ENCODE measurements around the gene TOMM40.

TOMM40 gene

DNA sequence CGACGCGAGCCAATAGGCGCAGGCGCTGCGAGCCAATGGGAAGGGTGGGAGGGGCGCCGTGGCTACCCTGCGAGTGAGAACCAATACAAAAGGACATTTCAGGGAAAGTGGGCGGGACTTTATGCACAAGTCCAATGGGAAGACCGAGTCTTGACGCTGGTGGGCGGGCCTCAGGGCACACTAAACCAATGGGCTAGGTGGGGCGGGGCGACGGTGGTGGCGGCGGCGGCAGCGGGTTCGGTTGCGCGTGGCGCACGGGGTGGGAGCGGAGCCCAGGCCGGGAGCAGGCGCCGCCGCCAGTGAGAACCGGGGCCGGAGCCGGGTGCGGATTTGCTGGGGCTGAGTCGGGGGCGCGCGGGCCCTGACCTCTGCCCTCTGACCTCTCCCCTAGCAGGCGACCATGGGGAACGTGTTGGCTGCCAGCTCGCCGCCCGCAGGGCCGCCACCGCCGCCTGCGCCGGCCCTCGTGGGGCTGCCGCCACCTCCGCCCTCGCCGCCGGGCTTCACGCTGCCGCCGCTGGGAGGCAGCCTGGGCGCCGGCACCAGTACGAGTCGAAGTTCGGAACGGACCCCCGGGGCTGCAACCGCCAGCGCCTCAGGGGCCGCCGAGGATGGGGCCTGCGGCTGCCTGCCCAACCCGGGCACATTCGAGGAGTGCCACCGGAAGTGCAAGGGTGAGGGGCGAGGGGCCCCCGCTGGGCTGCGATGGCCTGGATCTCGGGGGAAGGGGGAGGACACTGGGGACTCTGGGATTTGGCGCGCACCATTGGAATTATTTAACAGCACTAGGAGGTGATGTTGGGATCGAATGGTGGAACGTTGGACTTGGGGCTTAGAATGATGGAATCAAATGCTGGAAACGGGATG lies at the start of gene TOMM40:
TOMM40 (plus strand) TSS at position 239 of the 867 bp plus-strand sequence; CDS start at position 401, 162 bp downstream.
- ChIA-PET POLR2A (interaction anchor here (0.8 kb wide), 1 partner anchor 298 kb away, joined by 4 read pairs; no protein-coding TSS in a partner anchor), CTCF (interaction anchor here (0.6 to 1.6 kb wide), 4 partner anchors 12 to 202 kb away, joined by 3 to 10 read pairs (median 4); no protein-coding TSS in a partner anchor)

DNA sequence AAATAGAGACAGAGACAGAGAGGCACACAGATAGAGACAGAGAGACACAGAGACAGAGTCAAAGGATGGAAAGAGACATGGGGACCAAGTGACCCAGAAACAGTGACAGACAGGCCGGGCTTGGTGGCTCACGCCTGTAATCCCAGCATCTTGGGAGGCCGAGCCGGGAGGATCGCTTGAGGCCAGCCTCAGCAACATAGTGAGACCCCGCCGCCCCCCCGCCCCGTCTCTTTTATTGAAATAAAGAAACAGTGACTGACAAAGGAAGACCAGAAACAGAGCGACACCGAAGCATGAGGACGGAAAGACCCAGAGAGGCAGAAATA lies 45.8 kb upstream of the TOMM40 start:
- ChIA-PET CTCF (interaction anchor here (1.0 to 1.4 kb wide), 3 partner anchors 14 to 274 kb away, joined by 3 to 4 read pairs (median 4); no protein-coding TSS in a partner anchor), POLR2A (interaction anchor here (0.6 to 0.7 kb wide), 4 partner anchors 75 to 1623 kb away, joined by 3 to 5 read pairs (median 5); no protein-coding TSS in a partner anchor)
- TF ChIP-seq, protein P1, sequence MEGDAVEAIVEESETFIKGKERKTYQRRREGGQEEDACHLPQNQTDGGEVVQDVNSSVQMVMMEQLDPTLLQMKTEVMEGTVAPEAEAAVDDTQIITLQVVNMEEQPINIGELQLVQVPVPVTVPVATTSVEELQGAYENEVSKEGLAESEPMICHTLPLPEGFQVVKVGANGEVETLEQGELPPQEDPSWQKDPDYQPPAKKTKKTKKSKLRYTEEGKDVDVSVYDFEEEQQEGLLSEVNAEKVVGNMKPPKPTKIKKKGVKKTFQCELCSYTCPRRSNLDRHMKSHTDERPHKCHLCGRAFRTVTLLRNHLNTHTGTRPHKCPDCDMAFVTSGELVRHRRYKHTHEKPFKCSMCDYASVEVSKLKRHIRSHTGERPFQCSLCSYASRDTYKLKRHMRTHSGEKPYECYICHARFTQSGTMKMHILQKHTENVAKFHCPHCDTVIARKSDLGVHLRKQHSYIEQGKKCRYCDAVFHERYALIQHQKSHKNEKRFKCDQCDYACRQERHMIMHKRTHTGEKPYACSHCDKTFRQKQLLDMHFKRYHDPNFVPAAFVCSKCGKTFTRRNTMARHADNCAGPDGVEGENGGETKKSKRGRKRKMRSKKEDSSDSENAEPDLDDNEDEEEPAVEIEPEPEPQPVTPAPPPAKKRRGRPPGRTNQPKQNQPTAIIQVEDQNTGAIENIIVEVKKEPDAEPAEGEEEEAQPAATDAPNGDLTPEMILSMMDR (IDR thresholded peaks at IDR 0.05; ENCODE audit: control extremely low read depth, extremely low read depth, low read depth, missing control alignments) = no peak
- no peak for DNase-seq (ENCODE audit: extremely low spot score)

More for the DNA sequence above, at the start of gene TOMM40:
- no peak for DNase-seq (ENCODE audit: extremely low spot score)
- TF ChIP-seq, protein P1 (IDR thresholded peaks at IDR 0.05; ENCODE audit: control extremely low read depth, extremely low read depth, low read depth, missing control alignments) = no peak

DNA sequence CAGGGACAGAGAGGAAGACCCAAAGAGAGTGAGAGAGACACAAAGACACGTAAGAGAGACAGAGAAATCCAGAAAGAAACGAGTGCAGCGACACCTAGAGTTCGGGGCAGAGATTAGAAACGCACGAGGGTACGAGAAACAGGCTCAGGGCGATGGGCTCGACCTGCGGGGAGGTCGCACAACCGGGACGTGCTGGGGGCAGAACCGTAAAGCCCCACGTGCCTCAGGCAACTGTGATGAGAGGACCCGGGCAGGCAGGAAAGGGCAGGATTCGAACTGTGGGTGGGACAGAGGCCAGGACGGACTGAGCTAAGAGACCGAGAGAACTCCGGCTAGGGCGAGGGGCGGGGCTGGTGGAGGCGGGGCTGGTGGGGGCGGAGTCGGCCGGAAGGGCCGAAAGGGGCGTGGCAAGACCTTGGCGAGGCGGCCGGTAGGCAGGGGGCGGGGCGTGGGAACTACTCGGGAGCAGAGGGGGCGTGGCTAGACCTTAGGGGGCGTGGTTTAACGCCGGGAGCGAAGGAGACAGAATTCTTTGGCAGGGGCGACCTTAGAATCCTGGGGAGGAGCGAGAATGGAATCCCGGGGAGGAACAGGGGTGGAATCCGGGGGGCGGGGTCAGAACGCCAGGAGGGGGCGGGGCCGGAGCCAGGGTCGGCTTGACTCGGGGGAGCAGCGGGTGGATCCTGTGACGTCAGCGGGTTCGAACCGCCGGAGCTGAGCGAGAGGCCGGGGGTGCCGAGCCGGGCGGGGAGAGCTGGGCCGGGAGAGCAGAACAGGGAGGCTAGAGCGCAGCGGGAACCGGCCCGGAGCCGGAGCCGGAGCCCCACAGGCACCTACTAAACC lies 45.2 kb upstream of the TOMM40 start, which contains the start of gene NECTIN2:
NECTIN2 (plus strand) TSS at position 686 of the 843 bp plus-strand sequence. CDS start 229 bp downstream, outside the sequence.
- peak; percentile 100 for DNase-seq (ENCODE audit: extremely low spot score)
- TF ChIP-seq, protein P1 (IDR thresholded peaks at IDR 0.05; ENCODE audit: control extremely low read depth, extremely low read depth, low read depth, missing control alignments) = peak; percentile 58
- CTCF ChIA-PET = interaction anchor here (0.6 to 1.5 kb wide), 20 partner anchors 11 to 275 kb away, joined by 3 to 8 read pairs (median 4); no protein-coding TSS in a partner anchor
- POLR2A ChIA-PET = interaction anchor here (0.6 to 0.7 kb wide), 4 partner anchors 75 to 1624 kb away, joined by 3 to 5 read pairs (median 5); no protein-coding TSS in a partner anchor

DNA sequence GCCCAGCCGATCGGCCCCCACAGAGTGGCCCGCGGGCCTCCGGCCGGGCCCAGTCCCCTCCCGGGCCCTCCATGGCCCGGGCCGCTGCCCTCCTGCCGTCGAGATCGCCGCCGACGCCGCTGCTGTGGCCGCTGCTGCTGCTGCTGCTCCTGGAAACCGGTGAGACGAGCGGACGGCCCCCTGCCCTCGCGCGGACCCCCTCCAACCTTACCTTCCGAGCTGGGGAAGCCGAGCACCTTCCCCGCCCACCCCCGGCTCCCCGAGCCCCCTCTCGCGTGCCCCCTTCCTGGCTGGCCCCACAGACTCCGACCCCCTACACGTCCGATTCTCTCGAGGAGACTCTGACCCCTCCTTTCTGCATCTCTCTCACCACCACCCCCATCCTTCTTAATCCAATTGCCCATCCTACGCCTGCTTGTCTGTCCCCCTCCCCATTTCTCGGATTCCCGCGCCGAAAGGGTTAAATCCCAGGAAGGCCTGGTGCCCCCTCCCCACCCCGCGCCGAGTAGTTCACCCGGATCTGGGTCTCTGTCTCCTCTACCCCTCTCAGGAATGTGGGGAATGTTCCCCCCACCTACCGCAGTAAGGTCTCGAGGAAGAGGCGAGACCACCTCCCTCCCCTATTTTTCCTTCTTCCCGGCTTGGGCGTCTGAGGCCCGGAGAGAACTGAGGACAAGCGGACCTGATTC lies 44.5 kb upstream of the TOMM40 start:
- CTCF ChIA-PET = interaction anchor here (0.7 to 2.6 kb wide), 12 partner anchors 12 to 193 kb away, joined by 3 to 10 read pairs (median 3); no protein-coding TSS in a partner anchor
- peak; percentile 16 for DNase-seq (ENCODE audit: extremely low spot score)
- TF ChIP-seq, protein P1 (IDR thresholded peaks at IDR 0.05; ENCODE audit: control extremely low read depth, extremely low read depth, low read depth, missing control alignments) = no peak
- POLR2A ChIA-PET = no interaction called here

DNA sequence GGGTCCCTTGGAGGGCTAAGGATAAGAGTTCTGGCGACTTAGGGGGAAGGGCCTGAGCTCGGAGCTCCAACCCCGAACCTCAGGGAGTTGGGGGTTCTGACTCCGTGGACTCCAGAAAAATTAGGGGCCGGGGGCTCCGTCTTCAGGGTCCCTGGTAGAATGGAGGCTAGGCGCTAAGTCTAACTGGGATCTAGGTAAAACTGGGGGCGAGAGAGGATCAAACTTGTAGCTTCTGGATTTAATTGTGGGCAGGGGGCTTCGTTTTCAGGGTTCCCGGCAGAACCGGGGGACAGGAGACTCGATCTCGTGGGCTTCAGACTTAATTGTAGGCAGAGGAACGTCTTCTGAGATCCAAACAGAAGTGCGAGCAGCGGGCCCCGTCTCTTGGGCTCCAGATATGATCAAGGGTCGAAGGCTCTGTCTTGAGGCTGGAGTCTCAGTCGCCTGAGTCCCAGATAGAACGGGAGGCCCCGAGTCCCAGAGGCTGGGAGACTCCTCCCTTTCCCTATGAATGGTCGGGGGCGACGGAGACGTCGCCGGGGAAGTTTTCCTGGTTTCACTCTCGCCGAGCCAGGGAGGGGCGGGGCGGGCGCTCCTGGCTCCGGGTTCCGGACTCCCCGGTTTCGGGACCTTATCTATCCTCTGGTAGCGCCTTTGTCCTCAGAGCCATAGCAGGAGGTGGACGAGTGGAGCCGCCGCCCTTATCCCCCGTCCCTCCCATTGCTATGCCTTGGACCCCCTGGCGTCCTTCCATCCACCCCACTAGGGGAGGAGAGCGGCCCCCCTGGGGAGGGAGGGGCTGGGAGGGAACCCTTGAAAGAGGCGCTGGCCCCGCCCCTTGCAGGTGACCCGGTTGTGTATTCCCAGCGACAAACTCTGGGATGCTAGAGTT lies 43.7 kb upstream of the TOMM40 start:
- CTCF ChIA-PET = interaction anchor here (0.7 to 2.6 kb wide), 5 partner anchors 11 to 193 kb away, joined by 3 to 10 read pairs (median 3); no protein-coding TSS in a partner anchor
- POLR2A ChIA-PET = no interaction called here
- TF ChIP-seq, protein P1 (IDR thresholded peaks at IDR 0.05; ENCODE audit: control extremely low read depth, extremely low read depth, low read depth, missing control alignments) = no peak
- DNase-seq (ENCODE audit: extremely low spot score) = peak; percentile 14
